Measurements from ENCODE around the gene POU2AF3. TPM values are rescaled to one million over a fixed set of nuclear protein-coding genes. Genes with fewer than 3 reads are reported as not detected.

The POU2AF3 gene
- total RNA-seq, 1 experiment from 2014 or later, result 2.7 TPM

DNA sequence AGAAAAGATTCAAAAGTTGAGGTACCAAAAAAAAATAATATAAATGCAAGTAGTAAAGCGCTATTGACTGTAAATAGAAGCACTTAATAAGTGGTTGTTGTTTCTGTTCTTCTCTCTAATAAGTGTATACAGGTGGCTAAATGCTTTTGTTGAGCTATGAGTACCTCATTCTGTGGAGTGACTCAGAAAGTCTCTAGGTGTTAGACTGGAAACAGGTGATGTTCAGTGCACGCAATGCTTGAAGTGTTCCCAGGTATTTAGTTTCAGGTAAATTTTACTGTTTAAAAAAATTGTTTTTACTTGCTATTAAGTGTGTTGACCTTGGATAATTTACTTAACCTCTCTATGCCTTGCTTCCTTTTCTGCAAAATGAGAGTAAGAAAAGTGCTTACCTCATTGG is 24.2 kb downstream of the POU2AF3 start:
- H3K4me3 Mint-ChIP-seq, result no peak overlapping the region
- POLR2A ChIA-PET, result no interaction called here
- H3K9me3 Mint-ChIP-seq, result no peaks in the 10 kb centered on the region
- H3K27ac Mint-ChIP-seq, result no peak overlapping the region
- no peak for DNase-seq (ENCODE audit: low spot score)
- CTCF ChIA-PET, result interaction anchor here (0.6 kb wide), 1 partner anchor 32 kb away, joined by 3 read pairs; no protein-coding TSS in a partner anchor
- H3K4me1 Mint-ChIP-seq, result peaks cover 16% of the 10 kb centered on the region
- no peak for ATAC-seq
- H3K27me3 Mint-ChIP-seq (ENCODE audit: low read depth), result no peaks in the 10 kb centered on the region; the same call in none of the 2 replicates
- no peak for TF ChIP-seq ETV6 (CRISPR knock-in tag; IDR thresholded peaks at IDR 0.05)
- TF ChIP-seq NFYB (CRISPR knock-in tag; conservative IDR thresholded peaks at IDR 0.05; ENCODE audit: low read depth), result no peak
- no peaks in the 10 kb centered on the region for H3K36me3 Mint-ChIP-seq

- DNase-seq (ENCODE audit: low spot score), result no peak
- CTCF ChIA-PET, result interaction anchor here (1.5 kb wide), 1 partner anchor 122 kb away, joined by 4 read pairs; no protein-coding TSS in a partner anchor
These were observed 26.0 kb downstream of the POU2AF3 start for GRCh38 chr11:111324277-111324720.

More at GRCh38 chr11:111324277-111324720, 26.0 kb downstream of the POU2AF3 start:
- no peak for ATAC-seq
- POLR2A ChIA-PET, result no interaction called here
- Mint-ChIP-seq H3K4me1 (peaks cover 20% of the 10 kb centered on the region), H3K27me3 (ENCODE audit: low read depth) (no peaks in the 10 kb centered on the region; the same call in 1 of the 2 replicates), H3K36me3 (no peaks in the 10 kb centered on the region), H3K4me3 (no peak overlapping the region), H3K9me3 (no peaks in the 10 kb centered on the region), H3K27ac (no peak overlapping the region)
- no peak for TF ChIP-seq ZNF138 (CRISPR knock-in tag; conservative IDR thresholded peaks at IDR 0.05)
- TF ChIP-seq CREM (CRISPR knock-in tag; IDR thresholded peaks at IDR 0.05), result no peak
- TF ChIP-seq ZNF671 (CRISPR knock-in tag; IDR thresholded peaks at IDR 0.05), result no peak
- no peak for TF ChIP-seq SP1 (CRISPR knock-in tag; conservative IDR thresholded peaks at IDR 0.05)
- no peak for TF ChIP-seq CDX4 (CRISPR knock-in tag; IDR thresholded peaks at IDR 0.05; ENCODE audit: borderline replicate concordance)
- TF ChIP-seq, protein P1, sequence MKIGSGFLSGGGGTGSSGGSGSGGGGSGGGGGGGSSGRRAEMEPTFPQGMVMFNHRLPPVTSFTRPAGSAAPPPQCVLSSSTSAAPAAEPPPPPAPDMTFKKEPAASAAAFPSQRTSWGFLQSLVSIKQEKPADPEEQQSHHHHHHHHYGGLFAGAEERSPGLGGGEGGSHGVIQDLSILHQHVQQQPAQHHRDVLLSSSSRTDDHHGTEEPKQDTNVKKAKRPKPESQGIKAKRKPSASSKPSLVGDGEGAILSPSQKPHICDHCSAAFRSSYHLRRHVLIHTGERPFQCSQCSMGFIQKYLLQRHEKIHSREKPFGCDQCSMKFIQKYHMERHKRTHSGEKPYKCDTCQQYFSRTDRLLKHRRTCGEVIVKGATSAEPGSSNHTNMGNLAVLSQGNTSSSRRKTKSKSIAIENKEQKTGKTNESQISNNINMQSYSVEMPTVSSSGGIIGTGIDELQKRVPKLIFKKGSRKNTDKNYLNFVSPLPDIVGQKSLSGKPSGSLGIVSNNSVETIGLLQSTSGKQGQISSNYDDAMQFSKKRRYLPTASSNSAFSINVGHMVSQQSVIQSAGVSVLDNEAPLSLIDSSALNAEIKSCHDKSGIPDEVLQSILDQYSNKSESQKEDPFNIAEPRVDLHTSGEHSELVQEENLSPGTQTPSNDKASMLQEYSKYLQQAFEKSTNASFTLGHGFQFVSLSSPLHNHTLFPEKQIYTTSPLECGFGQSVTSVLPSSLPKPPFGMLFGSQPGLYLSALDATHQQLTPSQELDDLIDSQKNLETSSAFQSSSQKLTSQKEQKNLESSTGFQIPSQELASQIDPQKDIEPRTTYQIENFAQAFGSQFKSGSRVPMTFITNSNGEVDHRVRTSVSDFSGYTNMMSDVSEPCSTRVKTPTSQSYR (CRISPR knock-in tag; IDR thresholded peaks at IDR 0.05), result no peak
- no peak for TF ChIP-seq STAT6 (CRISPR knock-in tag; conservative IDR thresholded peaks at IDR 0.05; ENCODE audit: low read depth)
- TF ChIP-seq EMX1 (CRISPR knock-in tag; IDR thresholded peaks at IDR 0.05), result no peak
- TF ChIP-seq FOXK1 (CRISPR knock-in tag; IDR thresholded peaks at IDR 0.05), result no peak
- TF ChIP-seq, protein P2, sequence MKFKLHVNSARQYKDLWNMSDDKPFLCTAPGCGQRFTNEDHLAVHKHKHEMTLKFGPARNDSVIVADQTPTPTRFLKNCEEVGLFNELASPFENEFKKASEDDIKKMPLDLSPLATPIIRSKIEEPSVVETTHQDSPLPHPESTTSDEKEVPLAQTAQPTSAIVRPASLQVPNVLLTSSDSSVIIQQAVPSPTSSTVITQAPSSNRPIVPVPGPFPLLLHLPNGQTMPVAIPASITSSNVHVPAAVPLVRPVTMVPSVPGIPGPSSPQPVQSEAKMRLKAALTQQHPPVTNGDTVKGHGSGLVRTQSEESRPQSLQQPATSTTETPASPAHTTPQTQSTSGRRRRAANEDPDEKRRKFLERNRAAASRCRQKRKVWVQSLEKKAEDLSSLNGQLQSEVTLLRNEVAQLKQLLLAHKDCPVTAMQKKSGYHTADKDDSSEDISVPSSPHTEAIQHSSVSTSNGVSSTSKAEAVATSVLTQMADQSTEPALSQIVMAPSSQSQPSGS (CRISPR knock-in tag; IDR thresholded peaks at IDR 0.05; ENCODE audit: borderline replicate concordance, low read depth), result no peak
- TF ChIP-seq, protein P3, sequence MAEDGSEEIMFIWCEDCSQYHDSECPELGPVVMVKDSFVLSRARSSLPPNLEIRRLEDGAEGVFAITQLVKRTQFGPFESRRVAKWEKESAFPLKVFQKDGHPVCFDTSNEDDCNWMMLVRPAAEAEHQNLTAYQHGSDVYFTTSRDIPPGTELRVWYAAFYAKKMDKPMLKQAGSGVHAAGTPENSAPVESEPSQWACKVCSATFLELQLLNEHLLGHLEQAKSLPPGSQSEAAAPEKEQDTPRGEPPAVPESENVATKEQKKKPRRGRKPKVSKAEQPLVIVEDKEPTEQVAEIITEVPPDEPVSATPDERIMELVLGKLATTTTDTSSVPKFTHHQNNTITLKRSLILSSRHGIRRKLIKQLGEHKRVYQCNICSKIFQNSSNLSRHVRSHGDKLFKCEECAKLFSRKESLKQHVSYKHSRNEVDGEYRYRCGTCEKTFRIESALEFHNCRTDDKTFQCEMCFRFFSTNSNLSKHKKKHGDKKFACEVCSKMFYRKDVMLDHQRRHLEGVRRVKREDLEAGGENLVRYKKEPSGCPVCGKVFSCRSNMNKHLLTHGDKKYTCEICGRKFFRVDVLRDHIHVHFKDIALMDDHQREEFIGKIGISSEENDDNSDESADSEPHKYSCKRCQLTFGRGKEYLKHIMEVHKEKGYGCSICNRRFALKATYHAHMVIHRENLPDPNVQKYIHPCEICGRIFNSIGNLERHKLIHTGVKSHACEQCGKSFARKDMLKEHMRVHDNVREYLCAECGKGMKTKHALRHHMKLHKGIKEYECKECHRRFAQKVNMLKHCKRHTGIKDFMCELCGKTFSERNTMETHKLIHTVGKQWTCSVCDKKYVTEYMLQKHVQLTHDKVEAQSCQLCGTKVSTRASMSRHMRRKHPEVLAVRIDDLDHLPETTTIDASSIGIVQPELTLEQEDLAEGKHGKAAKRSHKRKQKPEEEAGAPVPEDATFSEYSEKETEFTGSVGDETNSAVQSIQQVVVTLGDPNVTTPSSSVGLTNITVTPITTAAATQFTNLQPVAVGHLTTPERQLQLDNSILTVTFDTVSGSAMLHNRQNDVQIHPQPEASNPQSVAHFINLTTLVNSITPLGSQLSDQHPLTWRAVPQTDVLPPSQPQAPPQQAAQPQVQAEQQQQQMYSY (CRISPR knock-in tag; IDR thresholded peaks at IDR 0.05), result no peak

Data from WTC11 (cell line).